Neural progenitor cell (in vitro differentiated cells): ENCODE results near the gene LENG9. TPM values are rescaled to one million over a fixed set of nuclear protein-coding genes. Genes with fewer than 3 reads are reported as not detected.
A peak's percentile ranks its signal among the peaks of the same experiment; 100 is the strongest.

Source experiments
- DNase-seq: peaks from one replicate; pipeline ENCODE4 v3.0.0-alpha.2; 2016; ENCODE audit warnings: low spot score
- H2AFZ ChIP-seq: fragments of 200-600 bp; sonication (generic); replicated peaks from 2 replicates; pipeline ENCODE4 v1.6.1; 2016; ENCODE audit warnings: antibody characterized with exemption
- H3F3A ChIP-seq: fragments of 200-600 bp; sonication (generic); 2 replicates; pipeline ENCODE4 v1.6.1; 2016; ENCODE audit warnings: antibody characterized with exemption, low read depth
- H3K27ac ChIP-seq: fragments of 200-600 bp; sonication (generic); 2 replicates; pipeline ENCODE4 v1.5.1; 2016; ENCODE audit warnings: mild to moderate bottlenecking
- H3K27me3 ChIP-seq: fragments of 200-600 bp; sonication (generic); 2 replicates; pipeline ENCODE4 v1.6.1; 2016; ENCODE audit warnings: mild to moderate bottlenecking, moderate library complexity
- H3K36me3 ChIP-seq: fragments of 200-600 bp; sonication (generic); 2 replicates; pipeline ENCODE4 v1.5.1; 2016
- H3K4me1 ChIP-seq: fragments of 200-600 bp; sonication (generic); 2 replicates; pipeline ENCODE4 v1.6.1; 2016; ENCODE audit warnings: mixed run types
- H3K4me2 ChIP-seq: fragments of 200-600 bp; sonication (generic); 2 replicates; pipeline ENCODE4 v1.6.1; 2016
- H3K4me3 ChIP-seq: fragments of 200-600 bp; sonication (generic); 2 replicates; pipeline ENCODE4 v1.5.1; 2016
- H3K79me2 ChIP-seq: fragments of 200-600 bp; sonication (generic); 2 replicates; pipeline ENCODE4 v1.6.1; 2016; ENCODE audit warnings: low read depth
- H3K9ac ChIP-seq: fragments of 200-600 bp; sonication (generic); 2 replicates; pipeline ENCODE4 v1.6.1; 2016
- H3K9me3 ChIP-seq: fragments of 200-600 bp; sonication (generic); 2 replicates; pipeline ENCODE4 v1.5.1; 2016; ENCODE audit warnings: low read depth
- H4K20me1 ChIP-seq: fragments of 200-600 bp; sonication (generic); 2 replicates; pipeline ENCODE4 v1.6.1; 2016; ENCODE audit warnings: low read depth
- H3K27ac Mint-ChIP-seq: 3 replicates; pipeline ENCODE4 v1.8.0; 2021; ENCODE audit warnings: mixed read lengths
- H3K27me3 Mint-ChIP-seq: 2 replicates; pipeline ENCODE4 v1.8.0; 2022; ENCODE audit warnings: low read depth, mild to moderate bottlenecking, inconsistent platforms, moderate library complexity, mixed read lengths; ENCODE audit not compliant: insufficient read depth
- H3K36me3 Mint-ChIP-seq: 3 replicates; pipeline ENCODE4 v1.8.0; 2021; ENCODE audit warnings: mixed read lengths
- H3K4me1 Mint-ChIP-seq: 3 replicates; pipeline ENCODE4 v1.8.0; 2021; ENCODE audit warnings: mixed read lengths
- H3K4me3 Mint-ChIP-seq: 3 replicates; pipeline ENCODE4 v1.8.0; 2021; ENCODE audit warnings: mild to moderate bottlenecking, moderate library complexity, mixed read lengths
- H3K9me3 Mint-ChIP-seq: 3 replicates; pipeline ENCODE4 v1.8.0; 2020; ENCODE audit warnings: mixed read lengths
- CTCF ChIP-seq: fragments of 200-600 bp; sonication (generic); IDR thresholded peaks from 2 replicates; pipeline ENCODE4 v1.5.1; 2017; ENCODE audit warnings: antibody characterized with exemption, mild to moderate bottlenecking
- EZH2 ChIP-seq: fragments of 200-600 bp; sonication (generic); IDR thresholded peaks from 2 replicates; pipeline ENCODE4 v1.6.1; 2017; ENCODE audit warnings: antibody characterized with exemption, mild to moderate bottlenecking, moderate library complexity
- EZH2phosphoT487 ChIP-seq: fragments of 200-600 bp; sonication (generic); IDR thresholded peaks from 2 replicates; pipeline ENCODE4 v1.6.1; 2017; ENCODE audit warnings: antibody characterized with exemption
- total RNA-seq: library from RNA; depleted of rRNA; stranded (reverse); fragments of >200 nt; gene quantifications from 2 replicates; pipeline ENCODE4 v1.2.3, GENCODE V29; 2015; ENCODE audit warnings: low replicate concordance

The LENG9 gene
- total RNA-seq, 1 donor from 2014 or later = 0.79 TPM

- Mint-ChIP-seq H3K36me3 (peaks cover 17% of the 10 kb centered on the region), H3K4me3 (peak overlapping the region; percentile 52), H3K27me3 (peaks cover 16% of the 10 kb centered on the region), H3K27ac (no peak overlapping the region), H3K9me3 (no peaks in the 10 kb centered on the region), H3K4me1 (peaks cover 56% of the 10 kb centered on the region)
- Histone ChIP-seq H3K27ac (no peak overlapping the region), H3K4me2 (no peak overlapping the region), H3F3A (peaks cover 21% of the 10 kb centered on the region), H3K4me1 (peaks cover 35% of the 10 kb centered on the region), H3K36me3 (no peaks in the 10 kb centered on the region), H3K79me2 (peaks cover 4% of the 10 kb centered on the region), H2AFZ (no peak overlapping the region), H3K27me3 (no peaks in the 10 kb centered on the region), H4K20me1 (peaks cover 83% of the 10 kb centered on the region), H3K4me3 (no peak overlapping the region), H3K9me3 (no peaks in the 10 kb centered on the region), H3K9ac (no peak overlapping the region)
- no peak for DNase-seq
- TF ChIP-seq CTCF (no peak), EZH2phosphoT487 (no peak), EZH2 (no peak)
These were observed 29.9 kb downstream of the LENG9 start for GRCh38 chr19:54433697-54434096.

- no peaks in the 10 kb centered on the region for H3K27me3 ChIP-seq
- H3K27me3 Mint-ChIP-seq = peaks cover 16% of the 10 kb centered on the region
- H3K79me2 ChIP-seq = no peaks in the 10 kb centered on the region
- H3K27ac ChIP-seq = no peak overlapping the region
- H3F3A ChIP-seq = peaks cover 21% of the 10 kb centered on the region
- no peak overlapping the region for H3K27ac Mint-ChIP-seq
- peaks cover 84% of the 10 kb centered on the region for H4K20me1 ChIP-seq
- H3K4me2 ChIP-seq = no peak overlapping the region
- H3K9me3 Mint-ChIP-seq = no peaks in the 10 kb centered on the region
- peak overlapping the region; percentile 63 for H3K4me3 Mint-ChIP-seq
- H3K9ac ChIP-seq = no peak overlapping the region
- H3K36me3 Mint-ChIP-seq = peaks cover 22% of the 10 kb centered on the region
- H3K9me3 ChIP-seq = no peaks in the 10 kb centered on the region
- no peak for DNase-seq
- H3K4me1 ChIP-seq = peaks cover 35% of the 10 kb centered on the region
- no peaks in the 10 kb centered on the region for H3K36me3 ChIP-seq
- H3K4me3 ChIP-seq = no peak overlapping the region
- TF ChIP-seq EZH2phosphoT487 (no peak), CTCF (no peak), EZH2 (no peak)
- H3K4me1 Mint-ChIP-seq = peaks cover 51% of the 10 kb centered on the region
- H2AFZ ChIP-seq = no peak overlapping the region
These were observed 31.3 kb downstream of the LENG9 start for GRCh38 chr19:54432144-54432738.

- DNase-seq = no peak
- H3K4me1 Mint-ChIP-seq = peaks cover 49% of the 10 kb centered on the region
- peaks cover 23% of the 10 kb centered on the region for H3K36me3 Mint-ChIP-seq
- Histone ChIP-seq H3K27me3 (no peaks in the 10 kb centered on the region), H3K9ac (no peak overlapping the region), H4K20me1 (peaks cover 80% of the 10 kb centered on the region), H3K9me3 (no peaks in the 10 kb centered on the region), H2AFZ (no peak overlapping the region), H3K4me1 (peaks cover 29% of the 10 kb centered on the region), H3K4me2 (peak overlapping the region; percentile 64), H3K27ac (no peak overlapping the region), H3K79me2 (no peaks in the 10 kb centered on the region), H3K36me3 (no peaks in the 10 kb centered on the region), H3F3A (peaks cover 21% of the 10 kb centered on the region), H3K4me3 (no peak overlapping the region)
- peak overlapping the region; percentile 72 for H3K27ac Mint-ChIP-seq
- peaks cover 16% of the 10 kb centered on the region for H3K27me3 Mint-ChIP-seq
- H3K4me3 Mint-ChIP-seq = peak overlapping the region; percentile 68
- no peaks in the 10 kb centered on the region for H3K9me3 Mint-ChIP-seq
- TF ChIP-seq CTCF (no peak), EZH2phosphoT487 (no peak), EZH2 (no peak)
These were observed 32.2 kb downstream of the LENG9 start for GRCh38 chr19:54431255-54431838.
